K562 (cell line): ENCODE results near the gene SUFU. TPM values are rescaled to one million over a fixed set of nuclear protein-coding genes. Genes with fewer than 3 reads are reported as not detected.

Experiments
- ATF7 ChIP-seq: fragments of 450-650 bp; IDR thresholded peaks from 2 replicates; pipeline ENCODE4 v1.7.1; 2014; ENCODE audit warnings: mild to moderate bottlenecking, moderate library complexity
- BHLHE40 ChIP-seq: IDR thresholded peaks from 2 replicates; pipeline ENCODE4 v1.6.1; 2011; ENCODE audit warnings: low read length, improper control_type of control experiment
- BRF1 ChIP-seq: IDR thresholded peaks from 3 replicates; pipeline ENCODE4 v1.6.1; 2011; ENCODE audit warnings: borderline replicate concordance, mild to moderate bottlenecking; ENCODE audit not compliant: insufficient read length; ENCODE audit errors: extremely low read depth
- CREM ChIP-seq: IDR thresholded peaks from 2 replicates; pipeline ENCODE4 v1.6.1; 2014; ENCODE audit warnings: antibody characterized with exemption, low read depth
- DNMT1 ChIP-seq: fragments of 450-650 bp; IDR thresholded peaks from 2 replicates; pipeline ENCODE4 v1.6.1; 2016; ENCODE audit warnings: antibody characterized with exemption, mild to moderate bottlenecking
- ERF ChIP-seq: fragments of 450-650 bp; formaldehyde crosslinking; IDR thresholded peaks from 2 replicates; pipeline ENCODE4 v1.4.0; 2020; ENCODE audit warnings: mild to moderate bottlenecking, mixed read lengths
- KAT8 ChIP-seq: fragments of 450-650 bp; IDR thresholded peaks from 2 replicates; pipeline ENCODE4 v1.6.1; 2016; ENCODE audit warnings: low read depth, mild to moderate bottlenecking
- POU5F1 ChIP-seq: fragments of 150-350 bp; IDR thresholded peaks from 2 replicates; pipeline ENCODE4 v1.6.1; 2014; ENCODE audit warnings: borderline replicate concordance, low read length, low read depth, mild to moderate bottlenecking; ENCODE audit not compliant: partially characterized antibody
- PURB ChIP-seq: sonication (generic); formaldehyde crosslinking; IDR thresholded peaks from 2 replicates; pipeline ENCODE4 v1.9.0; 2021; ENCODE audit warnings: low read depth, mild to moderate bottlenecking, missing genetic modification reagents
- THRAP3 ChIP-seq: fragments of 450-650 bp; IDR thresholded peaks from 2 replicates; pipeline ENCODE4 v1.6.1; 2016; ENCODE audit warnings: mild to moderate bottlenecking, inconsistent platforms, borderline replicate concordance
- TOE1 ChIP-seq, 2 experiments: fragments of 450-650 bp in 1 of 2; sonication (generic) in 1 of 2; formaldehyde crosslinking in 1 of 2; IDR thresholded peaks; 2 replicates each; pipeline versions ENCODE4 v1.7.1 to v1.8.0; 2016 to 2022; ENCODE audit warnings: borderline replicate concordance in 2 of 2, mild to moderate bottlenecking in 2 of 2, antibody characterized with exemption in 1 of 2, inconsistent platforms in 1 of 2, low read depth in 1 of 2, missing genetic modification reagents in 1 of 2, moderate library complexity in 1 of 2
- XRCC3 ChIP-seq: fragments of 450-650 bp; IDR thresholded peaks from 2 replicates; pipeline ENCODE4 v1.6.1; 2017; ENCODE audit warnings: mild to moderate bottlenecking, moderate library complexity
- polyA plus RNA-seq, 8 experiments: library from polyadenylated mRNA; depleted of rRNA in 4 of 8; stranded (reverse) in 5 of 8; unstranded in 3 of 8; fragments of >200 nt; fragmentation: Nextera tagmentation in 2 of 8; fragmentation: Illumina TruSeq in 1 of 8; extraction: Ambion mirVana in 2 of 8; extraction: Trizol in 1 of 8; gene quantifications; 2 replicates each; pipeline versions ENCODE4 v1.2.1 to v1.2.3, GENCODE V29; 2011 to 2014; ENCODE audit warnings: inconsistent platforms in 1 of 8, missing spikeins in 1 of 8
- total RNA-seq, 7 experiments: library from RNA; depleted of rRNA in 6 of 7; stranded (reverse); fragments of >200 nt in 6 of 7; fragmentation: Illumina TruSeq in 2 of 7; extraction: Trizol in 2 of 7; gene quantifications; 2 replicates each; pipeline versions ENCODE4 v1.2.1 to v1.2.3, GENCODE V29; 2011 to 2021; ENCODE audit warnings: low replicate concordance in 1 of 7
- TF ChIP-seq, protein P1 (sequence below): sonication (generic); formaldehyde crosslinking; IDR thresholded peaks from 2 replicates; pipeline ENCODE4 v1.8.0; 2022; ENCODE audit warnings: missing genetic modification reagents, mild to moderate bottlenecking, moderate library complexity, borderline replicate concordance
- TF ChIP-seq, protein P2 (sequence below): fragments of 250-450 bp; sonication (Bioruptor Pico); IDR thresholded peaks from 2 replicates; pipeline ENCODE4 v1.8.0; 2021; ENCODE audit warnings: moderate library complexity, mild to moderate bottlenecking, inconsistent platforms
- TF ChIP-seq, protein P3 (sequence below): fragments of 200-800 bp; sonication (Bioruptor generic); IDR thresholded peaks from 2 replicates; pipeline ENCODE4 v1.6.1; 2017; ENCODE audit warnings: missing genetic modification characterization, missing compliant biosample characterization
- TF ChIP-seq, protein P4 (sequence below): fragments of 250-450 bp; sonication (Bioruptor Pico); IDR thresholded peaks from 2 replicates; pipeline ENCODE4 v1.9.0; 2021; ENCODE audit warnings: mild to moderate bottlenecking
- TF ChIP-seq, protein P5 (sequence below): fragments of 250-450 bp; sonication (Bioruptor Pico); IDR thresholded peaks from 2 replicates; pipeline ENCODE4 v1.8.0; 2022; ENCODE audit warnings: moderate library complexity, mild to moderate bottlenecking, inconsistent platforms
- TF ChIP-seq, protein P6 (sequence below), 3 experiments: fragments of 200-800 bp in 1 of 3; fragments of 250-450 bp in 1 of 3; fragments of 450-650 bp in 1 of 3; sonication (Bioruptor Pico) in 1 of 3; sonication (Bioruptor generic) in 1 of 3; formaldehyde crosslinking in 1 of 3; IDR thresholded peaks; 2 replicates each; pipeline versions ENCODE4 v1.6.1 to v1.8.0; 2016 to 2022; ENCODE audit warnings: mild to moderate bottlenecking in 2 of 3, missing genetic modification characterization in 2 of 3, missing compliant biosample characterization in 1 of 3, moderate library complexity in 1 of 3

The SUFU gene
- total and polyA plus RNA-seq, 9 of the 15 experiments (the other 6 are each of a cell fraction or from before 2014, with no cell fraction given), result 0.59 to 6.3 (median 0.82) TPM

DNA sequence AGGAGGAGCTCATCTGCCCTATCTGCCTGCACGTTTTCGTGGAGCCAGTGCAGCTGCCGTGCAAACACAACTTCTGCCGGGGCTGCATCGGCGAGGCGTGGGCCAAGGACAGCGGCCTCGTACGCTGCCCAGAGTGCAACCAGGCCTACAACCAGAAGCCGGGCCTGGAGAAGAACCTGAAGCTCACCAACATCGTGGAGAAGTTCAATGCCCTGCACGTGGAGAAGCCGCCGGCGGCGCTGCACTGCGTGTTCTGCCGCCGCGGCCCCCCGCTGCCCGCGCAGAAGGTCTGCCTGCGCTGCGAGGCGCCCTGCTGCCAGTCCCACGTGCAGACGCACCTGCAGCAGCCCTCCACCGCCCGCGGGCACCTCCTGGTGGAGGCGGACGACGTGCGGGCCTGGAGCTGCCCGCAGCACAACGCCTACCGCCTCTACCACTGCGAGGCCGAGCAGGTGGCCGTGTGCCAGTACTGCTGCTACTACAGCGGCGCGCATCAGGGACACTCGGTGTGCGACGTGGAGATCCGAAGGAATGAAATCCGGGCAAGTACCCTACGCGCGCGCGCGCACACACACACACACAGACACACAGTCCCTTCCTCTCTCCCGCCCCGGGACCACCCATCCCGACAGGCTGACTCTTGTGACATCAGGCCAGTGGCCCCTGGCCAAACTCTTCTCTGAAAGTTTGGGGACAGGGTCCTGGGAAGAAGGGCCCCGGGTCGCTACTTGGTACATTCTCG lies 141.0 kb downstream of the SUFU start (continued):
- TF ChIP-seq, protein P1, sequence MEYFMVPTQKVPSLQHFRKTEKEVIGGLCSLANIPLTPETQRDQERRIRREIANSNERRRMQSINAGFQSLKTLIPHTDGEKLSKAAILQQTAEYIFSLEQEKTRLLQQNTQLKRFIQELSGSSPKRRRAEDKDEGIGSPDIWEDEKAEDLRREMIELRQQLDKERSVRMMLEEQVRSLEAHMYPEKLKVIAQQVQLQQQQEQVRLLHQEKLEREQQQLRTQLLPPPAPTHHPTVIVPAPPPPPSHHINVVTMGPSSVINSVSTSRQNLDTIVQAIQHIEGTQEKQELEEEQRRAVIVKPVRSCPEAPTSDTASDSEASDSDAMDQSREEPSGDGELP (CRISPR knock-in tag), result no peak
- no peak for TF ChIP-seq THRAP3
- TF ChIP-seq, protein P2, sequence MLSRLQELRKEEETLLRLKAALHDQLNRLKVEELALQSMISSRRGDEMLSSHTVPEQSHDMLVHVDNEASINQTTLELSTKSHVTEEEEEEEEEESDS (CRISPR knock-in tag), result no peak
- peak; percentile 54; the same call in 1 of the 2 replicates for TF ChIP-seq CREM
- TF ChIP-seq BRF1, result no peak
- no peak for TF ChIP-seq DNMT1
- TF ChIP-seq, protein P3, sequence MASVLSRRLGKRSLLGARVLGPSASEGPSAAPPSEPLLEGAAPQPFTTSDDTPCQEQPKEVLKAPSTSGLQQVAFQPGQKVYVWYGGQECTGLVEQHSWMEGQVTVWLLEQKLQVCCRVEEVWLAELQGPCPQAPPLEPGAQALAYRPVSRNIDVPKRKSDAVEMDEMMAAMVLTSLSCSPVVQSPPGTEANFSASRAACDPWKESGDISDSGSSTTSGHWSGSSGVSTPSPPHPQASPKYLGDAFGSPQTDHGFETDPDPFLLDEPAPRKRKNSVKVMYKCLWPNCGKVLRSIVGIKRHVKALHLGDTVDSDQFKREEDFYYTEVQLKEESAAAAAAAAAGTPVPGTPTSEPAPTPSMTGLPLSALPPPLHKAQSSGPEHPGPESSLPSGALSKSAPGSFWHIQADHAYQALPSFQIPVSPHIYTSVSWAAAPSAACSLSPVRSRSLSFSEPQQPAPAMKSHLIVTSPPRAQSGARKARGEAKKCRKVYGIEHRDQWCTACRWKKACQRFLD (CRISPR knock-in tag), result no peak
- no peak for TF ChIP-seq ATF7
- TF ChIP-seq XRCC3, result no peak
- TF ChIP-seq PURB (CRISPR knock-in tag), result no peak
- TF ChIP-seq POU5F1, result no peak
- TF ChIP-seq BHLHE40, result peak; percentile 78
- TF ChIP-seq KAT8, result no peak
- TF ChIP-seq ERF, result no peak
- TF ChIP-seq, protein P4, sequence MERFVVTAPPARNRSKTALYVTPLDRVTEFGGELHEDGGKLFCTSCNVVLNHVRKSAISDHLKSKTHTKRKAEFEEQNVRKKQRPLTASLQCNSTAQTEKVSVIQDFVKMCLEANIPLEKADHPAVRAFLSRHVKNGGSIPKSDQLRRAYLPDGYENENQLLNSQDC (CRISPR knock-in tag), result no peak
- TF ChIP-seq, protein P5, sequence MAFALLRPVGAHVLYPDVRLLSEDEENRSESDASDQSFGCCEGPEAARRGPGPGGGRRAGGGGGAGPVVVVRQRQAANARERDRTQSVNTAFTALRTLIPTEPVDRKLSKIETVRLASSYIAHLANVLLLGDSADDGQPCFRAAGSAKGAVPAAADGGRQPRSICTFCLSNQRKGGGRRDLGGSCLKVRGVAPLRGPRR (CRISPR knock-in tag), result no peak
- TF ChIP-seq TOE1 (IDR thresholded peaks at IDR 0.05; ENCODE audit: borderline replicate concordance), result no peak
- TF ChIP-seq TOE1 (CRISPR knock-in tag; IDR thresholded peaks at IDR 0.05; ENCODE audit: borderline replicate concordance, low read depth), result 0 out of 2 replicates have a peak, but pooled peaks have one; percentile 25
- TF ChIP-seq, protein P6, sequence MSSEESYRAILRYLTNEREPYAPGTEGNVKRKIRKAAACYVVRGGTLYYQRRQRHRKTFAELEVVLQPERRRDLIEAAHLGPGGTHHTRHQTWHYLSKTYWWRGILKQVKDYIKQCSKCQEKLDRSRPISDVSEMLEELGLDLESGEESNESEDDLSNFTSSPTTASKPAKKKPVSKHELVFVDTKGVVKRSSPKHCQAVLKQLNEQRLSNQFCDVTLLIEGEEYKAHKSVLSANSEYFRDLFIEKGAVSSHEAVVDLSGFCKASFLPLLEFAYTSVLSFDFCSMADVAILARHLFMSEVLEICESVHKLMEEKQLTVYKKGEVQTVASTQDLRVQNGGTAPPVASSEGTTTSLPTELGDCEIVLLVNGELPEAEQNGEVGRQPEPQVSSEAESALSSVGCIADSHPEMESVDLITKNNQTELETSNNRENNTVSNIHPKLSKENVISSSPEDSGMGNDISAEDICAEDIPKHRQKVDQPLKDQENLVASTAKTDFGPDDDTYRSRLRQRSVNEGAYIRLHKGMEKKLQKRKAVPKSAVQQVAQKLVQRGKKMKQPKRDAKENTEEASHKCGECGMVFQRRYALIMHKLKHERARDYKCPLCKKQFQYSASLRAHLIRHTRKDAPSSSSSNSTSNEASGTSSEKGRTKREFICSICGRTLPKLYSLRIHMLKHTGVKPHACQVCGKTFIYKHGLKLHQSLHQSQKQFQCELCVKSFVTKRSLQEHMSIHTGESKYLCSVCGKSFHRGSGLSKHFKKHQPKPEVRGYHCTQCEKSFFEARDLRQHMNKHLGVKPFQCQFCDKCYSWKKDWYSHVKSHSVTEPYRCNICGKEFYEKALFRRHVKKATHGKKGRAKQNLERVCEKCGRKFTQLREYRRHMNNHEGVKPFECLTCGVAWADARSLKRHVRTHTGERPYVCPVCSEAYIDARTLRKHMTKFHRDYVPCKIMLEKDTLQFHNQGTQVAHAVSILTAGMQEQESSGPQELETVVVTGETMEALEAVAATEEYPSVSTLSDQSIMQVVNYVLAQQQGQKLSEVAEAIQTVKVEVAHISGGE (CRISPR knock-in tag; IDR thresholded peaks at IDR 0.05), result no peak
